ENCODE data around the gene RNF169. TPM values are rescaled to one million over a fixed set of nuclear protein-coding genes. Genes with fewer than 3 reads are reported as not detected.

The RNF169 gene
- 8.7 and 10.5 TPM in 2 replicates for total RNA-seq

DNA sequence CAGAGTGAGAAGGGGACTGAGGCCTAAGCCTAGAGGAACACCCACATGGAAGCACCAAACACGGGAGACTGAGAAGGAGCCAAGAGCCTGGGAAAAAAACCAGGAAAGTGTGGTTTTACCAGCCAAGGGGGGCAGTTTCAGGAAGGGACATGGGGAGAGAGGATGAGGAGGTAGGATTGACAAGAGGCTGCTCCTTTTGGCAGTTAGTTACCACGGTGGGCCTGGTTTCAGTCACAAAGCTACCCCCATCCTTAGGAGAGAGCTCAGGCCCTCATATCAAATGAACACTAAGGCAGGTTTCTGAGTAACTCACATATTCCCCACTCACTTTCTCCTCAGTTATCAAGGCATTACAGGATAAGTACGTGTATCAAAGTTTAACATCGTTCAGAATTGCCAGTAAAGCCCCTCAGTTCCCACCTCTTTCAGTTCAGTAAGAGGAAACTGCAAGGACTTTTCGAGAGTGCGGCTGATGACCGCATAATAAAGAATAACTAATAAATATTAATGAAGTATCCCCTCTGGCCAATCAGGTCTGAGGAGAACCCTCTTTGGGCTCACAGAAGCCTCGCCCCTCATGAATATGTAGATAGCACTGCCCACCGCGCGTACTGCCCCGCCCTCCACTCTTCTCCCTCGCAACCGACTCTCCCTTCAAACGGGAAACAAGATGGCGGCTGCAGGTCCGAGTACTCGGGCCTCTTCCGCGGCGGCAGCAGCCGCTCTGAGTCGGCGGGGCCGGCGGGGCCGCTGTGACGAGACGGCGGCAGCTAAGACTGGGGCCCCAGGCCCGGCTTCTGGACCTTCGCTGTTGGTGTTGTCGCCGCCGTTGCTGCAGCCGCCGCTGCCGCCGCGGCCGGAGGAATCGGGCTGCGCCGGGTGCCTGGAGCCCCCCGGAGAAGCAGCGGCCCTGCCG, at the start of gene RNF169:
TSS of gene RNF169 (plus strand) at position 639 of the 916 bp plus-strand sequence. CDS start at position 671, 32 bp downstream.

DNA sequence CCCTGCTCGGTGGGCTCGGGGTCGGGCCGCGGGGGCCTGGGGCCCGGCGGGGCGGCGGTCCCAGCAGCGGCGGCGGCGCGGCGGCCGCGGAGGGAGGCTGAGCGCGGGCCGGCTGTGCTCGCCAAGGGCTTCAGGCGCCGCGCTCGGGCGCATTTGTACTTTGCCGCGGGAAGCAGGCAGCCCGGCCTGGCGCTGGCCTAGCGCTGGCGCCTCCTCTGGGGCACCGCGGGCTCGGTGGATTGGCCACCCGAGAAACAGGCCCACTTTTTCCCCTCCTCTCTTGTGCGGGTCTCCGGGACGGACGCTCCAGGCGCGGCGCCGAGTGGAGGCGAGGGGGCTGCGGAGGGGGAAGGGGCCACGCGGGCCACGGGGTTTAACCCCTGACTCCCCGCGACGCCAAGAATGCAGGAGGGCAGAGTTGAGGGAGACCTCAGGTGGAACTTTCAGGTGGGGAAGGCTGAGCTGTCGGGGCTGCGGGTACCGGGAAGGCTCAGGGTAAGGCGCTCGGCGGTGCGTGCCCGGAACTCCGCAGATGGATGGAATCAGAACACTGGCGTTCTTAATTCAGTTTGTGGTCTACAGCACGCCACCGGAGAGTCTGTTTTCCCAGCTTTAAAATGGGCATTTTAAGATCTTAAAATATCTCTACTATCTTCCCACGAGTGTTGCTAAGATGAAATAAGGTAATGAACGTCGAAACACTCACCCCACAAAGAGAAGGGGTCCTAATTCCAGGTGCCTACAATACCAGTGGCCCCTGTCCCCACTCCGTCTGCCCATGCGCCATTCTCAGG, 17.2 kb upstream of the RNF169 start, which contains the start of gene CHRDL2:
TSS of gene CHRDL2 (minus strand) at position 126 of the 794 bp plus-strand sequence. CDS start 538 bp downstream, outside the sequence.

Other genes starting within 250 kb of the RNF169 start
- gene POLD3, start 156.3 kb upstream of the RNF169 start, total RNA-seq: 6.0 and 6.8 TPM in 2 replicates
- not detected in 2 replicates for gene CHRDL2, start 17.4 kb upstream of the RNF169 start, total RNA-seq
- gene XRRA1, start 200.2 kb downstream of the RNF169 start, total RNA-seq: 13.8 and 30.1 TPM in 2 replicates
- gene SPCS2, start 200.4 kb downstream of the RNF169 start, total RNA-seq: 26.7 and 33.7 TPM in 2 replicates
- 5.6 and 7.5 TPM in 2 replicates for gene NEU3, start 240.1 kb downstream of the RNF169 start, total RNA-seq

Data from cardiac atrium fibroblast (primary cell).